NCI-H2107 treated with DMSO at 0.1 percent for 48 hours (cell line): Measurements from ENCODE around the gene GRIK3.

Experiments
- DNase-seq: peaks from one replicate; lab custom pipeline; 2025; ENCODE audit not compliant: unreplicated experiment; lab: John Stamatoyannopoulos, UW

The GRIK3 gene

GRCh38 chr1:36881541-36881940, 152.8 kb downstream of the GRIK3 start:
- no peak for DNase-seq

GRCh38 chr1:36881068-36881405, 153.3 kb downstream of the GRIK3 start:
- DNase-seq = no peak

GRCh38 chr1:36880155-36881067, 153.9 kb downstream of the GRIK3 start:
- no peak for DNase-seq

GRCh38 chr1:36879613-36880012, 154.7 kb downstream of the GRIK3 start:
- no peak for DNase-seq

GRCh38 chr1:36876990-36877389, 157.3 kb downstream of the GRIK3 start:
- DNase-seq = no peak

- DNase-seq = no peak
These were observed 159.8 kb downstream of the GRIK3 start for GRCh38 chr1:36874271-36875060.

GRCh38 chr1:36872858-36873257, 161.5 kb downstream of the GRIK3 start:
- DNase-seq = no peak

GRCh38 chr1:36872126-36872754, 162.1 kb downstream of the GRIK3 start:
- no peak for DNase-seq

- peak; percentile 28 for DNase-seq
These were observed 163.0 kb downstream of the GRIK3 start for GRCh38 chr1:36871146-36871971.

- DNase-seq = no peak
These were observed 164.5 kb downstream of the GRIK3 start for GRCh38 chr1:36869826-36870225.

- no peak for DNase-seq
These were observed 165.3 kb downstream of the GRIK3 start for GRCh38 chr1:36869054-36869453.

- no peak for DNase-seq
These were observed 166.7 kb downstream of the GRIK3 start for GRCh38 chr1:36867575-36867974.

- DNase-seq = no peak
These were observed 168.0 kb downstream of the GRIK3 start for GRCh38 chr1:36866169-36866814.

GRCh38 chr1:36865602-36865900, 168.8 kb downstream of the GRIK3 start:
- no peak for DNase-seq

- DNase-seq = no peak
These were observed 169.3 kb downstream of the GRIK3 start for GRCh38 chr1:36864823-36865601.

- DNase-seq = no peak
These were observed 170.0 kb downstream of the GRIK3 start for GRCh38 chr1:36864182-36864822.

GRCh38 chr1:36863500-36863899, 170.8 kb downstream of the GRIK3 start:
- no peak for DNase-seq

GRCh38 chr1:36863061-36863460, 171.3 kb downstream of the GRIK3 start:
- no peak for DNase-seq

- no peak for DNase-seq
These were observed 172.9 kb downstream of the GRIK3 start for GRCh38 chr1:36861375-36861774.
